GM18873 (cell line): ENCODE results near the gene MPP7.

Experiments used
- ATAC-seq: cut with Tn5 transposase; IDR thresholded peaks from one replicate; pipeline ENCODE4 v1.9.1; 2021; ENCODE audit warnings: mild to moderate bottlenecking, moderate library complexity, moderate number of reproducible peaks; ENCODE audit not compliant: unreplicated experiment, low FRiP score

The MPP7 gene

DNA sequence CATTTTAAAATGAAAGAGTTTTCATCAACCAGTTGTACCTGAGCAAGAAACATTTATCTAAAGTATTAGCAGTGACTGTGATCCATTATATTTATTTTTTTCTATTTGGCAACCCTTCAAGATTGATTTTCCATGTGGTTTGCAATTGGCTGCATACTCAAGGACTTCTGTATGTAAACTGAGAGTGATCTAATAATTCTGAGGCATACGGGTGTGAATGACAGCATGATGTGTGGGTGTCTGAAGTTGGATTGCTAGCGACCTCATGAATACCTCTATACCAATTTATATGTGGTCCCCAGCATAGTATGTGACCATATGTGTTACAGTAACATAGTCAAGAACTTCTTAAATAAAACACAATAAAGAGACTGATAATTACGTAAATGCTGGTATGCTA is 8.2 kb upstream of the MPP7 start:
- no peak for ATAC-seq

DNA sequence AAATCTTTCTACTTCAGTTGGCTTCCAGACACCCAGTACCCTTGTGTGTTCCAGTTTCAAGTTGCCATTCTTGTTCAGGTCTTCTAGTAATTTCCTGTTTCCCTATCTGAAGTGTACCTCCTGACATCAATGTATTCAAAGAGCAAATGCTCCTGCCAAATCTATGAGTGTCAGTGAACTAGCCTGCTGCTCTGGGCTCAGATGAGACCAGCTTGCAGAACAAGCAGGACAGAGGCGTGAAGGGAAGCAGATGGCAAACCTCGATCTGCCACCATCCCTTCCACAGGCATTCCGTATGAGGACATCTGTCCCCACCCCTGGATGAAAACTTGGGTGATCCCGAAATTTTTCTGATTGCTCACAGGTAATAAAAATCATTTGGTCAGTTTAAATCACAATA is 4.4 kb upstream of the MPP7 start:
- ATAC-seq = no peak

- ATAC-seq = no peak
These were observed 2.7 kb upstream of the MPP7 start for GRCh38 chr10:28305553-28305952.

GRCh38 chr10:28304032-28304571 is 1.2 kb upstream of the MPP7 start:
- ATAC-seq = no peak

DNA sequence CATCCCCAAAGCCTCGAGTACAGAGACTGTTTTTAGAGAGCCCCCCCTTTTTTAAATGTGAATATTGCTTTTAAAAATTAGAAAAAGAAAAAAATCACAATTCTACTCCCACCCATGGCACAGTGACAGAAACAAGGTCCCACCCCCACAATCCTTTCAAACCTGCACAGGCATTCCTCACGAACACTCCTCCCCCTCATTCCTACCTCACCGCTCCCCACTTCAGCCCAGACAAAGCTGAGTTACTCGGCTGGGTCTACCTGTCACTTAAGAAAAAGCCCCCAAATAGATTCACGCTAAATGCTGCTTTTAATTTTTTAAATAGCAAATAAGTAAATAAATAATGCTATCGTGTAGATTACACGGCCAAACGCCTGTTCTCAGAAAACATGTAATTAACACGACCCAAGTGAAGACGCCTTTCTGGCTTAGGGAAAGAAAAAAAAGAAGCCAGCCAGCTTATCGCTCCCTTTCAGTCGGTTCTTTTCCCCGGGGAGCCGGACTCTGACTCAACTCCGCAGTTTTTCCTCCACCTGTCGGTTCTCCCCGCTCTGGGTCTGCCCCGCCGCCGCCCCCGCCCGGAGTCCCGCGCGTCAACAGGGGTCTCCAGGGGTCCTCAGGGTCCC is 739 bp downstream of the MPP7 start:
- no peak for ATAC-seq

- ATAC-seq = no peak
These were observed 2.8 kb downstream of the MPP7 start for GRCh38 chr10:28300027-28300426.

- ATAC-seq = no peak
These were observed 3.9 kb downstream of the MPP7 start for GRCh38 chr10:28298951-28299350.

GRCh38 chr10:28296023-28296422 is 6.8 kb downstream of the MPP7 start:
- ATAC-seq = no peak

DNA sequence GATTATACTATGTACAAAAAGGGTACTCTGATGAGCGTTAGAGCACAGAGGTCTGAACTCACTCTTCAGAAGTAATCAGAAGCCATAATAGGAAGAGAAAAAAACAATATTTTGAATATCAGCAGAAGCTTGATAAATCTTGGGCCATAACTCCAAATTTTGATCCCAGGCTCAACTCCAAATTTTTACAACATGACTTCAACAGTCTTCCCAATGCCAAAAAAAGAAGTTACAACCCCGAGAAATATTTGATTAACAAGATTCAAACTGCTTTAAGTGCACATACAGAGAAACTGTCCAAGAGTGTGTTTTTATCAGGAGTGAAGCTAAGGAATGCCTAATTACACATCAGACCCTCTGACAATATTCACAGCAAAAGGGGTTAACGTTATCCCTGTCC is 7.5 kb downstream of the MPP7 start:
- no peak for ATAC-seq

GRCh38 chr10:28294809-28295208 is 8.1 kb downstream of the MPP7 start:
- ATAC-seq = no peak

DNA sequence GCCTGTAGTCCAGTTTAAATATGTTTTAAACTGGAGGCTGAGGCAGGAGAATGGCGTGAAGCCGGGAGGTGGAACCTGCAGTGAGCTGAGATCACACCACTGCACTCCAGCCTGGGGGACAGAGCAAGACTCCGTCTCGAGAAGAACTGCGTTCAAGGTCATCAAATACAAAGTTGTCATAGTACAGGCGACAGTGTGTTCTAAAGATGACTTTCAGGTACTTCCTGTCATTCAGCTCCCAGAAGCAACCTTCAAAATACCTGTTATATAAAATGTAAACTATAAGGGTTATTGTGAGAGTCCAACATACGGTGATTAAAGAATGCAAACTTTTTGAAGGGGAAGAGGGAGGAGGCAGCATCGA is 8.7 kb downstream of the MPP7 start:
- no peak for ATAC-seq

DNA sequence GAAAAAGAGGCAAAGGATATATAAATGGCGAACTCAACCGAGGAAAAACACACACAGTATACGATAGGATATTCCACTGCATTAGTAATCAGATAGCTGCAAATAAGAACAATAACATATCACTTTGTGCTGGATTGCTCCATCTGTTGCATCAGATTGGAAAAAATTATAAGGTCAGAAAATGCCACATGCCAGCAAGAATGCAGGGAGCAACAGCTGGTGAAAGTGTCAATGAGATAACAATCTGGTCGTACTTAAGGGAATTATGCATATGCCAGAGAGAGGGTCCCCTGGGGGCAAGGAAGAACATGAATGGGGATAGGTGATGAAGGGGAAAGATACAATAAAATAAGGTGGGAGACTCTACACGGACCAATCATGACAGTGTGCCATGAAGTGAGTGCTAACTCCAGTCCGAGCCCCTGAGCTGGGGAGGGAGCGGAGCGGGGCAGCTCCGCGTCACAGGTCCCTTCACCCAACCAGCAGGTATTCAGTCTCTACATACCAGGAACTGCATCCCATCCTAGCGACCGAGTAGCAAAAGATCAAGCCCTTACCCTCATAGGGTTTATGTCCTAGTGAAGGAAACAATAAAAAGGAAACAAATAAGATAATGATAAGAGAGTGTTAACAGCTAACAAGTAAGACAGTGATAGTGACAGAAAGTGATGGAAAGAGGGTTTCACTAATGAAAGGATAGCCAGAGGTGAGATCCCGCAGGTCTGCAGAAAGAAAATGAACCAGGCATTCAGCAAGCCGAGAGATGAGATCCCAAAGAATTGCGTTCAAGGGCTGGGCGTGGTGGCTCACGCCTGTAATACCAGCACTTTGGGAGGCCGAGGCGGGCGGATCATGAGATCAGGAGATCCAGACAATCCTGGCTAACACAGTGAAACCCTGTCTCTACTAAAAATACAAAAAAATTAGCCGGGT is 9.4 kb downstream of the MPP7 start:
- ATAC-seq = no peak

- ATAC-seq = no peak
These were observed 11.0 kb downstream of the MPP7 start for GRCh38 chr10:28291881-28292297.

GRCh38 chr10:28285816-28286215 is 17.0 kb downstream of the MPP7 start:
- no peak for ATAC-seq

- no peak for ATAC-seq
These were observed 18.7 kb downstream of the MPP7 start for GRCh38 chr10:28284126-28284525.

DNA sequence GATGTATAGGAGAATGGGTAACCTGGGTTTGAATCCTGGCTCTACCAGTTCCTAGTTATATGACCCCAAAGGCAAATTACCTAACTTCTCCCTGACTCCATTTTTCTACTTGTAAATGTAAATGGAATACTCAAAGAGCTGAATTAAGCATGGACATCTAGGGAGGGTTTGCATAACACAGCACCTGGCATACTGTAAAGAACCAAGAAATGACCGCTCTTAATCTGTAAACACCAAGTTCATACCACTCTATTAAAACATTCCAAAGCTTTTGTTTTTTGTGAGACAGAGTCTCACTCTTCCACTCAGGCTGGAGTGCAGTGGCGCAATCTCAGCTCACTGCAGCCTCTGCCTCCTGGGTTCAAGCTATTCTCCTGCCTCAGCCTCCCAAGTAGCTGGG is 19.6 kb downstream of the MPP7 start:
- ATAC-seq = no peak

- no peak for ATAC-seq
These were observed 20.5 kb downstream of the MPP7 start for GRCh38 chr10:28282336-28282735.

GRCh38 chr10:28281726-28282315 is 21.0 kb downstream of the MPP7 start:
- ATAC-seq = no peak

DNA sequence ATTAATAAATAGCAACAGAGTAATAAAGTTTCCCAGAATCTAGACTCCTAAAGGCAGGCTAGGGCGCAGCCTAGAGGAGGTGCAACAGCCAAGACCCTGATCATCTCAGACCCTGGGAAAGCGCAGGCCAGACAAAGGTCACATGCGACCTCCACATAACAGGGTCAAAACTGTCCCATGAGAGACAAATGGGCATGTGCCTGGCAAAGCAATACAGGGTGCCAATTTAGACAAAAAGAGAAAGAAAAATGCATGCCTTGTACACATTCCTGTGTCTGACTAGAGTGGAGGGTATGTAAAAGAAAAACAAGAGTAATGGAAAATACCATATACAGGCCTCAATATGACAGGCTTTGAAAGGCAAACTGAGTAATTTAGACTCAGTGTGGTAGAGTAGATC is 22.2 kb downstream of the MPP7 start:
- no peak for ATAC-seq

- no peak for ATAC-seq
These were observed 23.0 kb downstream of the MPP7 start for GRCh38 chr10:28279878-28280277.

DNA sequence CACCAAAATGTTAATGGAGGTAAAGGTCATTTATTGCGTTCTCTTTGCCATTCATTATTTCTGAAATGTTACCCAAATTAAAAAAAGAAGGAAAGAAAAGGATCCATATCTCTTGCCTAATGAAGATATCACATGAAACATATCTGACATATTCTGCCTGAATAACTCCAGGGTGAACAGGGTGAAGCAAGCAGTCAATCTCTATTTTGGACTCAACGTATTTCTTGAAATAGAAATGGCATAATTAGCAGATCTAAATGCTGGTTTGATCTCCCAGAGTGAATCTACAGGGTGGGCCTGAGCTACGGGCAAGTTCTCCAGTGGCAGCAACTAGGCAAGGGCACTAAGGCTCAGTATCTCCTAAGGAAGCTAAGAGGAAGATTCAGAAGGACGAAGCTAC is 24.0 kb downstream of the MPP7 start:
- no peak for ATAC-seq
